ENCODE results near the gene CD6.
A peak's percentile ranks its signal among the peaks of the same experiment; 100 is the strongest.

CD6 gene

DNA sequence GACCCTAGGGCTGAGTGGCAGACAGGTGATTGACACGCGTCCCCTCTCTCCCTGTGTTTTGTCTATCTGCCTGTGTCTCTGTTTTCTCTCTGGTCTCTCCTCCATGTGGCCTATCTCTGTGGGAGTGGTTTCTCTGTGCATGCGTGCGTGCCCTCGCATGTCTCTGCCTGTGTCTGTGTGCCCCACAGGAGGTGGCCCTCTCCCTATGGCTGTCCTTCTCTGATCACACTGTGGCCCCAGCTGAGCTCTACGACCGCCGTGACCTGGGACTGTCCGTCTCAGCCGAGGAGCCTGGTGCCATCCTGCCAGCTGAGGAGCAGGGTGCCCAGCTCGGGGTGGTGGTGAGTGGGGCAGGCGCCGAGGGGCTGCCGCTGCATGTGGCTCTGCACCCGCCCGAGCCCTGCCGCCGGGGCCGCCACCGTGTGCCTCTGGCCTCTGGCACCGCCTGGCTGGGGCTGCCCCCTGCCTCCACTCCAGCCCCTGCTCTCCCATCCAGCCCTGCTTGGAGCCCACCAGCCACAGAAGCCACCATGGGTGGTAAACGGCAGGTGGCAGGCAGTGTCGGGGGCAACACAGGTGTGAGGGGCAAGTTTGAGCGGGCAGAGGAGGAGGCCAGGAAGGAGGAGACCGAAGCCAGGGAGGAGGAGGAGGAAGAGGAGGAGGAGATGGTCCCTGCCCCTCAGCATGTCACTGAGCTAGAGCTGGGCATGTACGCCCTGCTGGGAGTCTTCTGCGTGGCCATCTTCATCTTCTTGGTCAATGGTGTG, 35.6 kb upstream of the CD6 start:
- no peak for DNase-seq

GRCh38 chr11:60936467-60937143, 34.9 kb upstream of the CD6 start:
- DNase-seq = no peak

GRCh38 chr11:60937144-60937527, 34.3 kb upstream of the CD6 start:
- DNase-seq = no peak

GRCh38 chr11:60937811-60938210, 33.7 kb upstream of the CD6 start:
- DNase-seq = no peak

DNA sequence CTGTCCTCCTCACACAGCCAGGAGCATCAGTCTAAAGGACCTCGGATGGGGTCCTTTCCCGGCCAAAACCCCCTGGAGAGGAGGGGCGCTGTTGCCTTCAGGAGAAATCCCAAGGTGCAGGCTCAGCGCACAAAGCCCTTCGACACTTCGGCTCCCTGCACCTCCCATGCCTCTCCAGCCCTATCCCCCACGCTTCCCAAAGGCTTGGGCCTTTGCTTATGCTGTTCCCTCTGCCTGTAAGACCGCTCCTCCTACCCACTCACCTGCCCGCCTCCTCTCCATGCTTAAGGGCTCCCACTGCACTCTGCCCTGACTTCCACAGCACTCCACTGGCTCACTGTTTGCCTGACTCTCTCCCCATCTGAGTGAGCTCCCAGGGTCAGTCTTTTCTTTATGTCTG, 33.0 kb upstream of the CD6 start:
- DNase-seq = no peak

- no peak for DNase-seq
Measured at GRCh38 chr11:60939301-60939700, 32.2 kb upstream of the CD6 start.

DNA sequence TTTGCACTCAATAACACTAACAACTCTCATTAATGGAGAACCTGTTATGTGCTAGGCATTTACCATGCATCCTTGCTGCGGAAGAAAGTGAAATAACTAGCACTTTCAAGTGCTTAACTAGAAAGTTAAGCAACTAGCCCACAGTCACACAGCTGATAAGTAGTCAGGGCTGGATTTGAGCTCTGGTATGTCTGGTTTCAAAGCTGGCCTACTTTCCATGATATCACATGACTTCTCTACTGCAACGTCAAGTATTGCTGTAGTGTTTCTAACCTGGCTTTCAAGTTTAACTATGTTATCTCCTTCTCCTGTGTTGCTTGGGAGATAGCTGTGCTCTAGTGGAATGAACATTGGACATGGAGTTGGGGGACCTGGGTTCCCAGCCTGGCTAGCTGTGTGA, 31.6 kb upstream of the CD6 start:
- DNase-seq = no peak

GRCh38 chr11:60941371-60942119, 29.9 kb upstream of the CD6 start:
- DNase-seq = no peak

DNA sequence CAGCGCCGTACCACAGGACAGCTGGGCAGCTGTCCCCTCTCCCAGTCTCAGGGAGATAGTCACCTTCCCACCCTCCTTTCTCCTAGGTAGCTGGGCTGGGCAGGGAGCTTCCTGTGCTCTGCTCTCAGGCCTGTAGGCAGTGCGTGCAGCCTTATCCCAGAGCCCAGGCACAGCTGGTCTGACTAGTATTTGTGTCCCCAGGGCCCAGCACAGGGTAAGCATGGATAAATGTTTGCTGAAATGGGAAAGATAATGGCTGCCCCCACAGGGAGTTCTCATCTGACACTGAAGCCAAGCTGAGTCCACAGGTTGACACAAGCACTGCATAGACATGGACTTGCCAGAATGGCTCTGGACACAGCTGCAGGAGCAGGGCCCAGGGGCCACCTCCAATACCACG, 29.3 kb upstream of the CD6 start:
- DNase-seq = no peak

DNA sequence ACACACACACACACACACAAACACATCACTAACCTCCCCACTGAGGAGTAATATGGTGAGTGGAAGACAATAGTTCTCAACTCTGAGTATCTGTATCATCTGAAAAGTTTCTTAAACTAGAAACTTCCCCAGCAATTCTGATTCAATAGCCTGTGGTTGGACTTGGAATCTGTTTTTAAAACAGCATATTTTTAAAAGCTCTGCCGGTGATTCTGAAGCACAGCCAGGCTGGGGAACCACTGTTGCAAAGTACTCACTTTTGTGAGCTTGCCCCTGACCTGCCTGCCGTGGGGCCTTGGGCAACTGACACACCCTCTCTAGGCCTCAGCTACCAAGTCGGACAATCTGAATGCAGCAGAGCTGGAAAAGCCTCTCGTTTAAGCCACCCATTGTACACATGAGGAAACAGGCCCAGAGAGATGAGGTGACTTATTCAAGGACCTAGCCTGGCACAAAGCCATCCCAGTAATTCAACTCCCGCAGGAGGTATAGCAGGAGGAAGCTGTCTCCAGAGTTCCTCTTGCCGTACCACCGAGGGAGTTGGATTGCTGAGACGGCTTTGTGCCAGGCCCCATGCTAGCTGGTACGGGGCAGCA, 28.4 kb upstream of the CD6 start:
- DNase-seq = no peak

GRCh38 chr11:60944490-60945294, 26.8 kb upstream of the CD6 start:
- no peak for DNase-seq

DNA sequence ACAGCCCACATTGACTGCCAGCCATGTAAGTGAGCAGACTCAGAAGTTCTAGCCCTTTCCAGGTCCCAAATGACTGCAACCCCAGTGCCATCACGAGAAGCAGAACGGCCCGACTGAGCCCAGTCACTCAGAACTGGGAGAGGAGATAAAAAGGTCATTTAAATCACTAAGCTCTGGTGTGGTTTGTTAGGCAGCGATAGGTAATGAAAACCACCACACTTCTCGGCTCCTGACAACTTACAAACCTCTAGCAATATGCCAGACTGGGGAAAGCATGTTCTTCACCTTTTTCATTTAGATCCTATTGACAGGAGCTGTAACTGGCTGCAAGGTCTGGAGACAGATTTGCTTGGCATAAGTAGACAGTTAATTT, 26.2 kb upstream of the CD6 start:
- DNase-seq = no peak

GRCh38 chr11:60946601-60947264, 24.7 kb upstream of the CD6 start:
- no peak for DNase-seq

DNA sequence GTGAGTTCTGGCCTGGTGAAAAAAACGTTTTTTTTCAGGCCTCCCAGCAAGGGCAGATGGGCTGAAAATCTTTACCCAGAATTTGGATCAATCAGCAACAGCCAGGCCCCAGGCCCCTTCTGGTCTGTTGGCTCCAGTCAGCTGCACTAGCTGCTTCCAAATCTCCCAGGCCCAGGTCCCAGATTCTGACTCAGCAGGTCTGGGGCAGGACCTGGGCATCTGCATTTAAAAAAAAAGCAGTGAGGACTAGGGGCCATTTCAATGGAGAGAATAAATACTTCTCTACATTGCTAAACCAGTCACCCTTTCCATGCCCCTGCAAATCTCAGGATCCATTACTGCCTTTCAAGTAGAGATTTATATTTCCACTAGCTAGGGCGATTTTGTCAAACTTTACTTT, 23.8 kb upstream of the CD6 start:
- DNase-seq = no peak

DNA sequence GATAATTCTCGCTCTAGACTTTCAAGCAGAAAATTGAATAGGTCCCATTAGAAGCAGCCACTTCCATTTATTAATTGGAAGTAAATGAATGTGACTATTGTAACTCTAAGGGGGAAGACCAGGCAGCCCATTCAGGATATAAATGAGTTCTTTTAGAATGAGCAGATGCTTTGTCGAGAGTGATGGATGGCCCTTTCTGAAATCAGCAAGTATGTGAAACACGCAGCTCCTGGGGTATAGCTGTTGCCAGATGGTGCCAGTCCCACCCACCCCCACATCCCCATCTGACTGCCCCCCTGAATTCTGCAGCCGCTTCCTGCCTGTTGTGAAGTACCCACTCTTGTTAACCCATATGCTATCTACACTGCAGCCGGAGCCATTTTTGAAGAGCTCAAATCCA, 23.2 kb upstream of the CD6 start:
- no peak for DNase-seq

DNA sequence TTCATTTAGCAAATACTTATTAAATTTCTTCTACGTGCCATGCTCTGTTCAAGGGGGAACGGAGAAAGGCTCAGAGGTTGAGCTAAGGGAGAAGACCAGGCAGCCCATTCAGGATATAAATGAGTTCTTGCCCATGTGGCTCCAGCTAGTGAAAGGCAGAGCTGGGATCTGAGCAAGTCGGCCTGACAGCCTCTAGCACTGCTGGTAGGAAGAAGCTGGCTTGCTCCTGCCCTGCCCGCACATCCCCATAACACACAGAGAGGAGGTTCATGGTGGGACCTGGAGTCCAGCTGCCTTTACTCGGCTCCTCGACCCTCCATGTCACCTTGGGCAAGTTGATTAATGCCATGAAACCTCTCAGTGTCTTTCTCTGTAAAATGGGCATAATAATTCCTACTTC, 21.5 kb upstream of the CD6 start:
- DNase-seq = no peak

DNA sequence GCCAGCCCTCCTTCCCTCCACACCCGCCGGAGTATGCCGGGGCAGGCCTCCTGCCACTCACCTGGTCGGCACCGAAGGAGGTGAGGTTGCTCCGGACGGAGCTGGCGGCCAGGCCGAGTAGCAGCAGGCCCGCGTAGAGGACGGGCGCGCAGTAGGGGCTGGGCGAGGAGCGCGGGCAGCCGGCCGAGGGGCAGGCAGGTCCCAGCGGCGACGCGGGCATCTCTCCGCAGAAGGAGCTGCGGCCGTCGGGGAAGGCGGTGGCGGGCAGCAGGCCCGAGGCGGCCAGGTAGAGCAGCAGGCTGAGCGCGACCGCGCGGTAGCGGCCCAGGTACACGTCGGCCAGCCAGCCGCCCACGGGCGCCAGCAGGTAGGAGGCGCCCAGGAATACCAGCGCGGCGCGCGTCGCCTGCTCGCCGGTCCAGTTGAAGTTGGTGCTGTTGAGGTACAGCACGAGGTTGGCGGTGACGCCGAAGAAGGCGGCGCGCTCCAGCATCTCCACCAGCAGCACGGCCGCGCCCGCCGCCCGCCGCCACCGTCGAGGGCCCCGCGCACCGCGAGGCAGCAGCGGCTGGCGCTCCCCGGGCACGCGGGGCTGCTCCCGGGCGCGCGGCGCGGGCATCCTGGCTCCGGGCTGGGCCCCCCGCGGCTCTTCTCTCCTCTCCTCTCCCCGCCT, 20.4 kb upstream of the CD6 start:
- peak in 1 of 2 experiments; percentile 20 for DNase-seq

GRCh38 chr11:60951606-60951903, 19.9 kb upstream of the CD6 start:
- no peak for DNase-seq

DNA sequence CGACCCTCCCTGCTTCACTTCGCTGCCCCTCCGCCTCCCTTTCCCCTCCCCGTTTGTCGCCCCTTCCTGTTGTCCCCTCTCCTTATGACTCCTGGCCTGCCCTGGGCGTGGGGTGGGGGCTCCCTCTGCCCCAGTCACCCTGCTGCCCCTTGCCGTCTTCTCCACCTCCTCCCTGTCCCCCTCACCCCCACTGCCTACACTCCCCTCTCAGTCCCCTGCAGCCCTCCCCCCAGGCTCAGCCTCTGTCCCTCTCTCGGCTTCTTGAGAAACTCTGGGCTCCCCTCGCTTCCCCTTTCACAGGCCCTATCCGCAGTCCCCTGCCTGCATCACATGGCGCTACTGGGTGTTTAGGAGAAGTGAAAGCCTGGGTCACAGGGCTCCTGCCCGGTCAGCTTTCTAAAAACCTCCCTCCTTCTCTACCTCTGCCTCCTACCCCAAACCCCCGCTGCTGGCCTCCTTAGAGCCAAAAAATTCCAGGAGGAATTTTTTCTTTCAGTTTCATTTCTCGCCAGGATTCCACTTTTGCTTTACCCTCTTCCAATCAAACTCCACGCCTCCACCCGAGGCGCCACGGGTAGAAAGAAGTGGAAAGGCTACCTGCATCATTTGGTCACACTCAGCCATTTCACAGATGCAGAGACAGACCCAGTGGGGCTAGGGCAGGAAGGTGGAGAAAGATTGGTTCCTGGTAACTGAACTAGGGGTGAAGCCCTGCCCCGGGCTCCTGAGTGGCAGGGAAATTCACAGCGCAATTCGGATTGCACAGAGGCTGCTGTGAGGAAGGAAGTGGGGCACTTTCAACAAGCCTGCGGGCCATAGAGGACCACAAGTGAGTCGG, 19.4 kb upstream of the CD6 start, which contains the start of gene SLC15A3:
TSS of gene SLC15A3 (minus strand) at position 273 of the 838 bp plus-strand sequence. CDS start 625 bp downstream, outside the sequence.
- DNase-seq = peak in 1 of 2 experiments; percentile 36

GRCh38 chr11:60952742-60953170, 18.7 kb upstream of the CD6 start:
- DNase-seq = no peak

DNA sequence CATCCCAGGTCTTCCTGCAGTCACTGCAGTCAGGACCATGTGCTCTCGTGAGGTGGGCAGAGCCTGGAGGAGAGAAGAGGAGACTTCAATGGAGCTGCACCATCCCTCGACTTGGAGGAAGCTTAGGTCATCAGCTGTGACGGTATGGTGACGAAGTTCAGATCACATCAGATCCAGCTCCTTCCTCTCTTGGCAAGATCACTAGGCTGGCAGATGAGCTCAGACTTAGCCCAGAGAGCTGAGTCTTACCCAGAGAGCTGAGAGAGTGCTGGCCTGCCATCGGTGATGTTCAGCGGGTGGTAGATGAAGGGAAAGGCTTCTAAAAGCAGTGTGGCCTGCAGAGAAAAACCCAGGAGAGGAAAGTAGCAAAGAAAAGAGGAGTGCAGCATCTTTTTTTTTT, 17.7 kb upstream of the CD6 start:
- DNase-seq = no peak

Measured in stimulated activated CD4-positive, alpha-beta T cell treated with anti-CD3 and anti-CD28 coated beads, Interleukin-4, amount 100 ng/mL, for 4 hours (primary cell).